K562 (cell line): ENCODE results near the gene NR1H2. TPM values are rescaled to one million over a fixed set of nuclear protein-coding genes. Genes with fewer than 3 reads are reported as not detected.

Source experiments
- ARID1B ChIP-seq: fragments of 450-650 bp; IDR thresholded peaks from 2 replicates; pipeline ENCODE4 v1.6.1; 2016; ENCODE audit warnings: antibody characterized with exemption, mild to moderate bottlenecking, inconsistent platforms
- CC2D1A ChIP-seq: fragments of 450-650 bp; IDR thresholded peaks from 2 replicates; pipeline ENCODE4 v1.6.1; 2017; ENCODE audit warnings: mild to moderate bottlenecking
- GATAD2A ChIP-seq: fragments of 450-650 bp; IDR thresholded peaks from 2 replicates; pipeline ENCODE4 v1.6.1; 2017
- MECOM ChIP-seq: fragments of 250-450 bp; sonication (Bioruptor Pico); IDR thresholded peaks from 2 replicates; pipeline ENCODE4 v1.8.0; 2022; ENCODE audit warnings: inconsistent platforms
- MLLT1 ChIP-seq, 2 experiments: fragments of 450-650 bp; IDR thresholded peaks; 2 replicates each; pipeline ENCODE4 v1.6.1; 2016
- MXD1 ChIP-seq: fragments of 250-450 bp; sonication (Bioruptor Pico); IDR thresholded peaks from 2 replicates; pipeline ENCODE4 v1.8.0; 2021; ENCODE audit warnings: borderline replicate concordance, mild to moderate bottlenecking, moderate library complexity; ENCODE audit not compliant: poor library complexity, severe bottlenecking
- NR4A1 ChIP-seq, 2 experiments: fragments of 250-450 bp in 1 of 2; fragments of 450-650 bp in 1 of 2; sonication (Bioruptor Pico) in 1 of 2; IDR thresholded peaks; 2 replicates each; pipeline versions ENCODE4 v1.4.0 to v1.6.1; 2016 to 2020; ENCODE audit warnings: mild to moderate bottlenecking in 2 of 2, missing compliant biosample characterization in 1 of 2, missing genetic modification characterization in 1 of 2, moderate library complexity in 1 of 2
- RFX7 ChIP-seq: fragments of 250-450 bp; sonication (Bioruptor Pico); IDR thresholded peaks from 2 replicates; pipeline ENCODE4 v1.5.1; 2021; ENCODE audit warnings: mild to moderate bottlenecking
- U2AF2 ChIP-seq: fragments of 200-400 bp; formaldehyde crosslinking; optimal IDR thresholded peaks from 2 replicates; pipeline ENCODE3; 2017; ENCODE audit warnings: low read depth, mild to moderate bottlenecking, low read length
- ZBTB7A ChIP-seq: IDR thresholded peaks from 2 replicates; pipeline ENCODE4 v1.6.1; 2011; ENCODE audit warnings: low read depth, mild to moderate bottlenecking, low read length, moderate library complexity, borderline replicate concordance; ENCODE audit not compliant: control insufficient read depth
- ZNF133 ChIP-seq: fragments of 250-450 bp; sonication (Bioruptor Pico); IDR thresholded peaks from 2 replicates; pipeline ENCODE4 v1.4.0; 2020; ENCODE audit warnings: mild to moderate bottlenecking
- ZNF75A ChIP-seq: fragments of 450-650 bp; formaldehyde crosslinking; IDR thresholded peaks from 2 replicates; pipeline ENCODE4 v1.4.0; 2020; ENCODE audit warnings: mild to moderate bottlenecking
- ZNF766 ChIP-seq: fragments of 200-800 bp; sonication (Bioruptor generic); conservative IDR thresholded peaks from 2 replicates; pipeline ENCODE4 v1.6.1; 2016; ENCODE audit warnings: missing genetic modification characterization, missing compliant biosample characterization
- polyA plus RNA-seq, 8 experiments: library from polyadenylated mRNA; depleted of rRNA in 4 of 8; stranded (reverse) in 5 of 8; unstranded in 3 of 8; fragments of >200 nt; fragmentation: Nextera tagmentation in 2 of 8; fragmentation: Illumina TruSeq in 1 of 8; extraction: Ambion mirVana in 2 of 8; extraction: Trizol in 1 of 8; gene quantifications; 2 replicates each; pipeline versions ENCODE4 v1.2.1 to v1.2.3, GENCODE V29; 2011 to 2014; ENCODE audit warnings: inconsistent platforms in 1 of 8, missing spikeins in 1 of 8
- total RNA-seq, 7 experiments: library from RNA; depleted of rRNA in 6 of 7; stranded (reverse); fragments of >200 nt in 6 of 7; fragmentation: Illumina TruSeq in 2 of 7; extraction: Trizol in 2 of 7; gene quantifications; 2 replicates each; pipeline versions ENCODE4 v1.2.1 to v1.2.3, GENCODE V29; 2011 to 2021; ENCODE audit warnings: low replicate concordance in 1 of 7
- TF ChIP-seq, protein P1 (sequence below): sonication (generic); formaldehyde crosslinking; IDR thresholded peaks from 2 replicates; pipeline ENCODE4 v1.9.0; 2022; ENCODE audit warnings: mild to moderate bottlenecking, missing genetic modification reagents
- TF ChIP-seq, protein P2 (sequence below), 3 experiments: fragments of 200-800 bp in 1 of 3; sonication (Bioruptor generic) in 1 of 3; sonication (generic) in 1 of 3; formaldehyde crosslinking in 1 of 3; IDR thresholded peaks; 2 replicates each; pipeline versions ENCODE4 v1.6.1 to v1.8.0; 2016 to 2022; ENCODE audit warnings: mild to moderate bottlenecking in 2 of 3, missing compliant biosample characterization in 2 of 3, missing genetic modification characterization in 2 of 3, missing genetic modification reagents in 1 of 3
- TF ChIP-seq, protein P3 (sequence below), 2 experiments: IDR thresholded peaks in 1 of 2; conservative IDR thresholded peaks in 1 of 2; 2 replicates each; pipeline ENCODE4 v1.6.1; 2016; ENCODE audit warnings: low read depth in 2 of 2, mild to moderate bottlenecking in 1 of 2, missing compliant biosample characterization in 1 of 2, missing genetic modification characterization in 1 of 2, moderate library complexity in 1 of 2

The NR1H2 gene
- total and polyA plus RNA-seq, 9 of the 15 experiments (the other 6 are each of a cell fraction or from before 2014, with no cell fraction given) = 0.11 to 73.8 (median 24.0) TPM

GRCh38 chr19:50332244-50333038 is 43.8 kb upstream of the NR1H2 start (continued):
- TF ChIP-seq, protein P1, sequence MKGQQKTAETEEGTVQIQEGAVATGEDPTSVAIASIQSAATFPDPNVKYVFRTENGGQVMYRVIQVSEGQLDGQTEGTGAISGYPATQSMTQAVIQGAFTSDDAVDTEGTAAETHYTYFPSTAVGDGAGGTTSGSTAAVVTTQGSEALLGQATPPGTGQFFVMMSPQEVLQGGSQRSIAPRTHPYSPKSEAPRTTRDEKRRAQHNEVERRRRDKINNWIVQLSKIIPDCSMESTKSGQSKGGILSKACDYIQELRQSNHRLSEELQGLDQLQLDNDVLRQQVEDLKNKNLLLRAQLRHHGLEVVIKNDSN (CRISPR knock-in tag) = no peak
- TF ChIP-seq ARID1B (0 out of 2 replicates have a peak, but pooled peaks have one; percentile 27), GATAD2A (no peak), NR4A1 (CRISPR knock-in tag; IDR thresholded peaks at IDR 0.05) (no peak), NR4A1 (tag; IDR thresholded peaks at IDR 0.05) (no peak), ZNF133 (CRISPR knock-in tag) (no peak), RFX7 (CRISPR knock-in tag) (no peak), U2AF2 (no peak), CC2D1A (no peak), MXD1 (no peak), ZNF75A (CRISPR knock-in tag) (no peak), MLLT1 (IDR thresholded peaks at IDR 0.05) (no peak), ZBTB7A (no peak; the same call in 1 of the 2 replicates), ZNF766 (CRISPR knock-in tag) (no peak), MECOM (CRISPR knock-in tag) (no peak)
- TF ChIP-seq, protein P2, sequence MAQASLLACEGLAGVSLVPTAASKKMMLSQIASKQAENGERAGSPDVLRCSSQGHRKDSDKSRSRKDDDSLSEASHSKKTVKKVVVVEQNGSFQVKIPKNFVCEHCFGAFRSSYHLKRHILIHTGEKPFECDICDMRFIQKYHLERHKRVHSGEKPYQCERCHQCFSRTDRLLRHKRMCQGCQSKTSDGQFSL (CRISPR knock-in tag; IDR thresholded peaks at IDR 0.05) = 0 out of 2 replicates have a peak, but pooled peaks have one; percentile 34
- TF ChIP-seq, protein P2 (tag; IDR thresholded peaks at IDR 0.05) = 0 out of 4 replicates have a peak, but pooled peaks of 1 of the 2 experiments have one; percentile 24
- TF ChIP-seq, protein P3, sequence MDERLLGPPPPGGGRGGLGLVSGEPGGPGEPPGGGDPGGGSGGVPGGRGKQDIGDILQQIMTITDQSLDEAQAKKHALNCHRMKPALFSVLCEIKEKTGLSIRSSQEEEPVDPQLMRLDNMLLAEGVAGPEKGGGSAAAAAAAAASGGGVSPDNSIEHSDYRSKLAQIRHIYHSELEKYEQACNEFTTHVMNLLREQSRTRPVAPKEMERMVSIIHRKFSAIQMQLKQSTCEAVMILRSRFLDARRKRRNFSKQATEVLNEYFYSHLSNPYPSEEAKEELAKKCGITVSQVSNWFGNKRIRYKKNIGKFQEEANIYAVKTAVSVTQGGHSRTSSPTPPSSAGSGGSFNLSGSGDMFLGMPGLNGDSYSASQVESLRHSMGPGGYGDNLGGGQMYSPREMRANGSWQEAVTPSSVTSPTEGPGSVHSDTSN (CRISPR knock-in tag; IDR thresholded peaks at IDR 0.05; ENCODE audit: low read depth) = no peak
- TF ChIP-seq, protein P3 (tag; conservative IDR thresholded peaks at IDR 0.05; ENCODE audit: low read depth) = no peak
